ENCODE measurements around the gene LMF2. TPM values are rescaled to one million over a fixed set of nuclear protein-coding genes. Genes with fewer than 3 reads are reported as not detected.

The LMF2 gene
- polyA plus RNA-seq, 1 of the 3 experiments (the other 2 are of a cell fraction): 34.3 TPM

- Histone ChIP-seq H2AFZ (ENCODE audit: low read depth) (no peak overlapping the region), H3K79me2 (ENCODE audit: insufficient read depth) (no peaks in the 10 kb centered on the region), H3K9ac (no peak overlapping the region), H3K27ac (ENCODE audit: low read depth in 2 of 2, low read length in 1 of 2) (no peak overlapping the region), H3K4me2 (peak overlapping the region; percentile 37; the same call in 1 of the 2 replicates), H3K4me3 (ENCODE audit: low read depth in 2 of 2, low read length in 1 of 2) (peak overlapping the region; percentile 44 to 48; a peak in 3 of 4 replicates), H3K9me3 (no peaks in the 10 kb centered on the region), H4K20me1 (ENCODE audit: insufficient read depth) (no peaks in the 10 kb centered on the region), H3F3A (replicated peaks; ENCODE audit: insufficient read depth) (no peaks in the 10 kb centered on the region), H3K9me2 (no peaks in the 10 kb centered on the region), H3K36me3 (replicated peaks in 1 of 2; ENCODE audit: control insufficient read depth in 1 of 2, insufficient read depth in 2 of 2, low read length in 1 of 2) (no peaks in the 10 kb centered on the region), H3K27me3 (ENCODE audit: insufficient read depth) (peaks cover 10% of the 10 kb centered on the region; the same call in 1 of the 2 replicates), H3K4me1 (ENCODE audit: control insufficient read depth in 1 of 2, insufficient read depth in 2 of 2, low read depth in 1 of 2, low read length in 1 of 2) (peaks cover 0 to 2% of the 10 kb centered on the region in 2 experiments; a peak in 1 of 4 replicates)
- no CpG with 5 or more reads among the region's 45 CpGs for WGBS (ENCODE audit: low lambda C conversion rate)
- CTCF ChIA-PET: interaction anchor here (1.0 to 1.4 kb wide), 2 partner anchors 10 to 17 kb away, joined by 3 read pairs; no protein-coding TSS in a partner anchor
- POLR2A ChIA-PET: interaction anchor here (1.8 kb wide), 1 partner anchor 45 kb away, joined by 5 read pairs; the partner anchor contains the start of gene SCO2
- no peak for DNase-seq
- no peak for TF ChIP-seq FOXM1 (IDR thresholded peaks at IDR 0.05; ENCODE audit: low read depth)
- TF ChIP-seq JUND (IDR thresholded peaks at IDR 0.05): no peak
- no peak for TF ChIP-seq REST (IDR thresholded peaks at IDR 0.05; ENCODE audit: low read depth, low read length)
- TF ChIP-seq RXRA (IDR thresholded peaks at IDR 0.05; ENCODE audit: borderline replicate concordance, low read depth): no peak
- TF ChIP-seq FOXJ3 (CRISPR knock-in tag; IDR thresholded peaks at IDR 0.05): no peak
- no peak for TF ChIP-seq TCF12 (IDR thresholded peaks at IDR 0.05)
- TF ChIP-seq ELF1 (IDR thresholded peaks at IDR 0.05): no peak
- TF ChIP-seq ZBTB33 (IDR thresholded peaks at IDR 0.05; ENCODE audit: borderline replicate concordance, low read depth): no peak
- no peak for TF ChIP-seq RCOR1 (IDR thresholded peaks at IDR 0.05; ENCODE audit: low read length)
Observed at GRCh38 chr22:50481045-50481439, 26.5 kb downstream of the LMF2 start.

- WGBS (ENCODE audit: low lambda C conversion rate): 80% methylated on average over 11 of the region's 11 CpGs
- POLR2A ChIA-PET: interaction anchor here (1.8 kb wide), 1 partner anchor 46 kb away, joined by 5 read pairs; the partner anchor contains the start of gene SCO2
- no peak overlapping the region for H3K4me3 ChIP-seq (ENCODE audit: low read depth in 2 of 2, low read length in 1 of 2)
- no peak overlapping the region for H3K9ac ChIP-seq
- H3F3A ChIP-seq (replicated peaks; ENCODE audit: insufficient read depth): no peaks in the 10 kb centered on the region
- no peaks in the 10 kb centered on the region for H3K9me3 ChIP-seq
- H3K27ac ChIP-seq (ENCODE audit: low read depth in 2 of 2, low read length in 1 of 2): no peak overlapping the region
- H3K79me2 ChIP-seq (ENCODE audit: insufficient read depth): no peaks in the 10 kb centered on the region
- H3K4me2 ChIP-seq: no peak overlapping the region
- CTCF ChIA-PET: interaction anchor here (0.9 to 1.4 kb wide), 2 partner anchors 18 to 20 kb away, joined by 3 to 4 read pairs; no protein-coding TSS in a partner anchor
- H3K4me1 ChIP-seq (ENCODE audit: control insufficient read depth in 1 of 2, insufficient read depth in 2 of 2, low read depth in 1 of 2, low read length in 1 of 2): peaks cover 0 to 4% of the 10 kb centered on the region in 2 experiments; a peak in 1 of 4 replicates
- peaks cover 10% of the 10 kb centered on the region; the same call in 1 of the 2 replicates for H3K27me3 ChIP-seq (ENCODE audit: insufficient read depth)
- no peaks in the 10 kb centered on the region for H3K9me2 ChIP-seq
- no peaks in the 10 kb centered on the region for H3K36me3 ChIP-seq (replicated peaks in 1 of 2; ENCODE audit: control insufficient read depth in 1 of 2, insufficient read depth in 2 of 2, low read length in 1 of 2)
- no peak for DNase-seq
- H2AFZ ChIP-seq (ENCODE audit: low read depth): no peak overlapping the region
- no peaks in the 10 kb centered on the region for H4K20me1 ChIP-seq (ENCODE audit: insufficient read depth)
- TF ChIP-seq TAF1 (IDR thresholded peaks at IDR 0.05; ENCODE audit: borderline replicate concordance, low read depth, low read length) (no peak), CHD2 (IDR thresholded peaks at IDR 0.05; ENCODE audit: low read length, partially characterized antibody) (no peak), GABPA (IDR thresholded peaks at IDR 0.05; ENCODE audit: low read depth) (no peak), GATA2 (CRISPR knock-in tag; IDR thresholded peaks at IDR 0.05) (no peak), RAD21 (IDR thresholded peaks at IDR 0.05; ENCODE audit: low read length) (no peak), EP300 (IDR thresholded peaks at IDR 0.05; ENCODE audit: borderline replicate concordance in 1 of 2, low read depth in 1 of 2, low read length in 1 of 2) (no peak), RCOR1 (IDR thresholded peaks at IDR 0.05; ENCODE audit: low read length) (no peak), SIN3A (IDR thresholded peaks at IDR 0.05; ENCODE audit: borderline replicate concordance, low read depth, low read length) (no peak), SMC3 (IDR thresholded peaks at IDR 0.05; ENCODE audit: low read depth, low read length) (no peak), YY1 (IDR thresholded peaks at IDR 0.05; ENCODE audit: low read depth) (no peak), MXI1 (IDR thresholded peaks at IDR 0.05; ENCODE audit: low read depth, low read length) (no peak), USF1 (IDR thresholded peaks at IDR 0.05; ENCODE audit: borderline replicate concordance, low read depth) (no peak), JUND (IDR thresholded peaks at IDR 0.05) (no peak), MAX (IDR thresholded peaks at IDR 0.05; ENCODE audit: low read depth) (no peak)
Observed at GRCh38 chr22:50479721-50480120, 27.8 kb downstream of the LMF2 start.
